Fibroblast of skin of right biceps (primary cell): Measurements from ENCODE around the gene BPIFB3.

ENCODE experiments used
- DNase-seq: peaks from one replicate; pipeline ENCODE4 v3.0.0-alpha.2; 2013

BPIFB3 gene

GRCh38 chr20:33016581-33017109 lies 37.1 kb upstream of the BPIFB3 start:
- DNase-seq = no peak

- no peak for DNase-seq
Measured at GRCh38 chr20:33017542-33017941, 36.2 kb upstream of the BPIFB3 start.

GRCh38 chr20:33018169-33018931 lies 35.4 kb upstream of the BPIFB3 start:
- no peak for DNase-seq

GRCh38 chr20:33019465-33020277 lies 34.0 kb upstream of the BPIFB3 start:
- no peak for DNase-seq

GRCh38 chr20:33020278-33021161 lies 33.2 kb upstream of the BPIFB3 start:
- DNase-seq = no peak

- no peak for DNase-seq
Measured at GRCh38 chr20:33021879-33022278, 31.8 kb upstream of the BPIFB3 start.

GRCh38 chr20:33022289-33022688 lies 31.4 kb upstream of the BPIFB3 start:
- DNase-seq = no peak

GRCh38 chr20:33022694-33023438 lies 30.8 kb upstream of the BPIFB3 start:
- no peak for DNase-seq

GRCh38 chr20:33023439-33024242 lies 30.1 kb upstream of the BPIFB3 start:
- DNase-seq = no peak

- no peak for DNase-seq
Measured at GRCh38 chr20:33024243-33024560, 29.5 kb upstream of the BPIFB3 start.

GRCh38 chr20:33024609-33025317 lies 28.9 kb upstream of the BPIFB3 start:
- no peak for DNase-seq

- no peak for DNase-seq
Measured at GRCh38 chr20:33025318-33025876, 28.3 kb upstream of the BPIFB3 start.

GRCh38 chr20:33026072-33026778 lies 27.5 kb upstream of the BPIFB3 start:
- DNase-seq = no peak

GRCh38 chr20:33026779-33027759 lies 26.6 kb upstream of the BPIFB3 start:
- DNase-seq = no peak

- DNase-seq = no peak
Measured at GRCh38 chr20:33027769-33028751, 25.6 kb upstream of the BPIFB3 start.

- no peak for DNase-seq
Measured at GRCh38 chr20:33028875-33029274, 24.8 kb upstream of the BPIFB3 start.

GRCh38 chr20:33030076-33030475 lies 23.6 kb upstream of the BPIFB3 start:
- no peak for DNase-seq
